Measurements from ENCODE around the gene ACTN4.
A peak's percentile ranks its signal among the peaks of the same experiment; 100 is the strongest.
"Not testable (repeated sequence)": the region's sequence is repeated elsewhere in the genome, so short reads cannot be mapped to it uniquely, and the experiment has no call there.

The ACTN4 gene

GRCh38 chr19:38647368-38647965 lies at the start of gene ACTN4:
ACTN4 (plus strand) TSS chr19:38647649; CDS start chr19:38647746, 97 bp downstream.
- H3K9me3 ChIP-seq (replicated peaks in 1 of 11), result no peaks in the 10 kb centered on the region
- peaks cover 17 to 49% (median 38%) of the 10 kb centered on the region in 11 experiments; a peak in 20 of 22 replicates for H4K20me1 ChIP-seq
- H3K36me3 ChIP-seq, result peaks cover 0 to 15% (median 4%) of the 10 kb centered on the region in 11 experiments; a peak in 7 of 22 replicates
- H3K9ac ChIP-seq, result peak within 1 kb of the TSS; percentile 85 to 91 (median 89)
- peak within 1 kb of the TSS; percentile 53 to 85 (median 75) for H3K27ac ChIP-seq
- H3K4me1 ChIP-seq, result peaks cover 41 to 54% (median 48%) of the 10 kb centered on the region in 10 experiments
- H3K4me3 ChIP-seq, result peak within 1 kb of the TSS; percentile 86 to 99 (median 96)
- H3K27me3 ChIP-seq, result no peaks in the 10 kb centered on the region
- peak within 1 kb of the TSS; percentile 91 to 100 (median 98) for H3K4me2 ChIP-seq
- TF ChIP-seq Cebpa-rat (IDR thresholded peaks at IDR 0.05), result no peak

DNA sequence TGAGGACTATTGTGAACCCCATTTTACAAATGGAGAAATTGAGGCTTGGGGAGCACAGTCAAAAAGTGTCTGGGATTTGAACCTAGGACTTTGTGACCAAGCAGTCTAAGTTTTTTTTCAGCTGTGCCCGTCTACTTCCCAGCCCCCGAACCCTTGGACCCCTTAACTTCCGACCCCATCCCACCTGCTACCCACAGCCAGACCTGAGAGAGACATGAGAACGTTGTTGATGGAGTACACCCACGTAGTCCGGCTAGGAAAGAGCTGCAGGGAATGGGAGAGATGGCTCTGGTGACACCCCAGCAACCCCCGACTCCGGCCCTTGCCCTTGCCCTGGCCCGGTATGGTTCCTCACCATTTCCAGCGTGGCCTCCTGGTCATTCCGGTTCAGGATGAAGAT lies 47.7 kb upstream of the ACTN4 start:
- H3K36me3 ChIP-seq, result peaks cover 13 to 70% (median 39%) of the 10 kb centered on the region in 11 experiments; a peak in 19 of 22 replicates

GRCh38 chr19:38602856-38603255 lies 44.6 kb upstream of the ACTN4 start:
- not testable (repeated sequence) for H3K9ac ChIP-seq; H3K27me3 ChIP-seq; H3K4me1 ChIP-seq; H4K20me1 ChIP-seq; H3K9me3 ChIP-seq (replicated peaks in 1 of 11); H3K4me3 ChIP-seq; H3K27ac ChIP-seq; H3K4me2 ChIP-seq
- H3K36me3 ChIP-seq, result peaks cover 7 to 64% (median 29%) of the 10 kb centered on the region in 11 experiments; a peak in 19 of 22 replicates

More for the DNA sequence above, 47.7 kb upstream of the ACTN4 start:
- Histone ChIP-seq H3K27ac (no peak overlapping the region), H3K27me3 (no peaks in the 10 kb centered on the region), H3K9me3 (replicated peaks in 1 of 11) (0 out of 22 replicates have a peak, but pooled peaks cover 0 to 4% (median 0%) of the 10 kb centered on the region in 11 experiments), H3K4me1 (no peaks in the 10 kb centered on the region), H3K4me3 (no peak overlapping the region), H4K20me1 (no peaks in the 10 kb centered on the region; a peak in 1 of 22 replicates), H3K9ac (no peak overlapping the region), H3K4me2 (no peak overlapping the region)
- TF ChIP-seq Cebpa-rat (IDR thresholded peaks at IDR 0.05), result no peak

DNA sequence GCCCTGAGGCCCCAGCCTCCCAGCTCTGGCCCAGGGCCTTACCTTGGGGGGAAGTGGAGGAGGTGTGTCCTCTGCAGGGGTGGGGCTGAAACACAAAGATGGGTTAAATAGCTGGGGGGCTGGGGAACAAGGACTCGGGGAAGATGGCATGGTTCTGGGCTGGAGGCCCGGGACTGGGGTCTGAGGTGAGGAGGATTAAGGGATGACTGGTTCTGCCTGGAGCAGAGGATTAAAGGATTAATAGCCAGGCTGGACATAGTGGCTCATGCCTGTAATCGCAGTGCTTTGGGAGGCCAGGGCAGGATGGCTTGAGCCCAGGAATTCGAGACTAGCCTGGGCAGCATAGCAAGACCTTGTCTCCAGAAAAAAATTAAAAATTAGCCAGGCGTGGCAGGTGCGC lies 41.3 kb upstream of the ACTN4 start:
- Histone ChIP-seq H3K36me3 (peaks cover 19 to 77% (median 49%) of the 10 kb centered on the region in 11 experiments), H3K9me3 (replicated peaks in 1 of 11) (0 out of 22 replicates have a peak, but pooled peaks cover 0 to 4% (median 0%) of the 10 kb centered on the region in 11 experiments), H3K4me3 (no peak overlapping the region), H4K20me1 (peaks cover 0 to 17% (median 0%) of the 10 kb centered on the region in 11 experiments; a peak in 2 of 22 replicates), H3K9ac (no peak overlapping the region), H3K4me1 (no peaks in the 10 kb centered on the region), H3K27me3 (no peaks in the 10 kb centered on the region), H3K27ac (no peak overlapping the region), H3K4me2 (no peak overlapping the region)
- TF ChIP-seq Cebpa-rat (IDR thresholded peaks at IDR 0.05), result no peak

DNA sequence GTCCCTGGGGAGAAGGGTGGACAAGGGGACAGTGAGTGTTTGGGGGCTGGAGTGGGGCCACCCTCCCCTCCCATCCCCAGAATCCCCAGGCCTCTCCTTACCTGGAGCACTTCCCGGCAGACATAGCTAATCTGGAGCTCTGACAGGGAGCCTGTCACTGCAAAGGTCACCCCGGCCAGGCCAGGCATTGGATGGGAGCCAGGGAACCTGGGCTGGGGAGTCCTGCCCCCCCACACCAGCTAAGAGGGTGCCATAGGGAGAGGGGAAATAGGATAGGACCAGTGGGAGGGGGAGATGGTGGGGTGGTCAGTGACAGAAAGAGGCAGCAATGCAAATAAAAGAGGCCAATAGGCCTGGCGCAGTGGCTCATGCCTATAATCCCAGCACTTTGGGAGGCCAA lies 33.2 kb upstream of the ACTN4 start:
- no peak overlapping the region; a peak in 1 of 22 replicates for H3K9ac ChIP-seq
- peaks cover 18 to 35% (median 28%) of the 10 kb centered on the region in 10 experiments for H3K4me1 ChIP-seq
- no peak for TF ChIP-seq Cebpa-rat (IDR thresholded peaks at IDR 0.05)
- peaks cover 0 to 8% (median 0%) of the 10 kb centered on the region in 11 experiments; a peak in 5 of 22 replicates for H4K20me1 ChIP-seq
- H3K9me3 ChIP-seq (replicated peaks in 1 of 11), result no peaks in the 10 kb centered on the region
- no peaks in the 10 kb centered on the region for H3K27me3 ChIP-seq
- H3K27ac ChIP-seq, result no peak overlapping the region
- H3K36me3 ChIP-seq, result peaks cover 15 to 60% (median 40%) of the 10 kb centered on the region in 11 experiments
- no peak overlapping the region for H3K4me2 ChIP-seq
- H3K4me3 ChIP-seq, result no peak overlapping the region

DNA sequence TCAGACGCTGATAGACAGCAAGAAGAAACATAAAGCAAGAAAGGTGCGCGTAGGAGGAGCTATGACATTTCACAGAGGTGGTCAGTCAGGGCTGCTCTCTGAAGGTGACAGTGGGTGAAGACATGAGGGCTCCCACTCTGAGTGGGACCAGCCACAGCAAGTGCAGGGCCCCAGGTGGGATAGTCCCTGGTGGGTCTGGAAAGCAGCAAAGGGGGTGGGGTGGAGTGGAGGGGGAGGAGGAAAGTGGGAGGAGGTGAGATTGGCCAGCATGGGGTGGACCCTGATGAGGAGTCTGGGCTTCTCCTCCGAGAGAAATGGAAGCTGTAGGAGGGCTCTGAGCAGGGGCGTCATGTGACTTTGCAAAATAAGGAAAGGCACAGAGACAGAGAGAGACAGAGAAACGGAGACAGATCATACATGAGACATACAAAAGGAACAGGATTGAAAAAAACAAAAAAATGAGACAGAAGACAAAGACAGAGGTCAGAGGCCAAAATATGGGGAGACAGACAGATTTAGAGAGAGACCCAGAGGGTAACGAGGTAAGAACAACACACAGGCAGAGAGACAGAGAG lies 32.4 kb upstream of the ACTN4 start:
- peak overlapping the region in 6 of 11 experiments; percentile 5 to 25 (median 20); a peak in 5 of 22 replicates for H3K4me2 ChIP-seq
- peaks cover 23 to 40% (median 33%) of the 10 kb centered on the region in 10 experiments for H3K4me1 ChIP-seq
- peaks cover 0 to 10% (median 5%) of the 10 kb centered on the region in 11 experiments; a peak in 14 of 22 replicates for H4K20me1 ChIP-seq
- H3K27ac ChIP-seq, result 0 out of 22 replicates have a peak overlapping the region, but pooled peaks of 1 of the 11 experiments have one; percentile 12
- H3K9me3 ChIP-seq (replicated peaks in 1 of 11), result no peaks in the 10 kb centered on the region
- no peak for TF ChIP-seq Cebpa-rat (IDR thresholded peaks at IDR 0.05)
- H3K27me3 ChIP-seq, result no peaks in the 10 kb centered on the region
- peak overlapping the region in 2 of 11 experiments; percentile 10 to 26; a peak in 1 of 22 replicates for H3K9ac ChIP-seq
- peaks cover 10 to 55% (median 33%) of the 10 kb centered on the region in 11 experiments for H3K36me3 ChIP-seq
- H3K4me3 ChIP-seq, result no peak overlapping the region

DNA sequence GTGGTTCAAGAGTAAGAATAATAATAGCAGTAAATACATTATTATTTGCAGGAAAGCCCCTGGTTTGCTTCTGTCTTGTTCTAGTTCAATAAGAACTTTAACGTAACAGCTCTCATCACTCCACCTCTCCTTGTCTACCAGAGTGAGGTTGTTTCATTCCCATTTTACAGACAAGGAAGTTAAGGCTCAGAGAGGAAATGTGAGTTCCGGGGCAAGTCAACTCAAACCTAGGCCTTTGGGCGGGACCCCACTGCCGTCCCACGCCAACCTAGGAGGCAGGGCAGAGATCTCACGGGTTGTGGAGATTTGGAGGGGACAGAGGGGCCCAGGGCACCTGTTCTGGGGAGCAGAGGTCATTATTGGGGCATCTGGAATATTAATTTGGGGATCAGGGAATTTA lies 31.2 kb upstream of the ACTN4 start:
- TF ChIP-seq Cebpa-rat (IDR thresholded peaks at IDR 0.05), result no peak
- H3K9ac ChIP-seq, result peak overlapping the region in 2 of 11 experiments; percentile 93 to 95; a peak in 2 of 22 replicates
- peak overlapping the region in 10 of 11 experiments; percentile 90 to 99 (median 95); a peak in 18 of 22 replicates for H3K4me2 ChIP-seq
- peaks cover 17 to 55% (median 36%) of the 10 kb centered on the region in 11 experiments for H3K36me3 ChIP-seq
- peaks cover 27 to 48% (median 43%) of the 10 kb centered on the region in 10 experiments for H3K4me1 ChIP-seq
- no peaks in the 10 kb centered on the region for H3K9me3 ChIP-seq (replicated peaks in 1 of 11)
- H3K27ac ChIP-seq, result peak overlapping the region in 3 of 11 experiments; percentile 89 to 94 (median 90); a peak in 4 of 22 replicates
- peaks cover 0 to 22% (median 15%) of the 10 kb centered on the region in 11 experiments; a peak in 16 of 22 replicates for H4K20me1 ChIP-seq
- H3K4me3 ChIP-seq, result peak overlapping the region in 3 of 10 experiments; percentile 87 to 99 (median 90); a peak in 1 of 20 replicates
- H3K27me3 ChIP-seq, result no peaks in the 10 kb centered on the region

DNA sequence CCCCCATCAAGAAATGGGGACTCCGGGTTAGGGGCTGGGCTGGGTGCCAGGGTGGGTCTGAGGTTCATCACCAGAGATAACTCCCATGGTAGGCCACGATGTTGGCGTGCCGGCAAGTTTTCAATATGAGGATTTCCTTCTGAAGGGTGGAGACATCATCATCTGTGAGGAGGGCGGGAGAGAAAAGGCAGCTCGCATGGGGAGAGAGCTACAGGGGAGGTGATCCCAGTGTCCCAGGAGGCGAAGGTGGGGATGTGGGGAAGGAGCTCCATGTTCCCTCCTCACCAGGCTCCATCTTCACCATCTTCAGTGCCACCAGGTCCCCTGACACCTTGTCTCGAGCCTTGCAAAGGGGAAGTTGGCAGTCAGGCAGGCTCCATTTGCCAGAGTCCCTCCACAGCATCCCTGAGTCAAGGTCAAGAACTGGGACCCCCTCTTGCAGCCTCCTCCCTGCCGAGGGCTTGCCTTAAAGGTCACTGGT lies 30.1 kb upstream of the ACTN4 start:
- no peaks in the 10 kb centered on the region for H3K27me3 ChIP-seq
- H3K4me3 ChIP-seq, result peak overlapping the region; percentile 87 to 99 (median 92)
- peaks cover 0 to 32% (median 24%) of the 10 kb centered on the region in 11 experiments; a peak in 16 of 22 replicates for H4K20me1 ChIP-seq
- H3K4me2 ChIP-seq, result peak overlapping the region; percentile 90 to 99 (median 95)
- peaks cover 27 to 48% (median 43%) of the 10 kb centered on the region in 10 experiments for H3K4me1 ChIP-seq
- no peak for TF ChIP-seq Cebpa-rat (IDR thresholded peaks at IDR 0.05)
- peaks cover 25 to 55% (median 36%) of the 10 kb centered on the region in 11 experiments for H3K36me3 ChIP-seq
- peak overlapping the region; percentile 16 to 94 (median 85); a peak in 21 of 22 replicates for H3K27ac ChIP-seq
- no peaks in the 10 kb centered on the region for H3K9me3 ChIP-seq (replicated peaks in 1 of 11)
- peak overlapping the region; percentile 68 to 97 (median 90) for H3K9ac ChIP-seq

Data from BLaER1 treated with 17β-estradiol and CSF1 and Interleukin-3, amounts not matched to agents 10 nM and 100 nM (cell line).